Loucy (cell line): Measurements from ENCODE around the gene PROM2.

ENCODE experiments used
- H2AFZ ChIP-seq: fragments of 200-600 bp; sonication (generic); 2 replicates; pipeline ENCODE4 v1.6.0; 2016; ENCODE audit warnings: antibody characterized with exemption, mild to moderate bottlenecking, low read length, moderate library complexity
- H3F3A ChIP-seq: fragments of 200-600 bp; 2 replicates; pipeline ENCODE4 v1.6.0; 2016; ENCODE audit warnings: antibody characterized with exemption, low read depth, mild to moderate bottlenecking
- H3K27me3 ChIP-seq: fragments of 200-600 bp; sonication (generic); 2 replicates; pipeline ENCODE4 v1.6.1; 2014; ENCODE audit warnings: low read length, mild to moderate bottlenecking; ENCODE audit not compliant: insufficient read depth, poor library complexity, severe bottlenecking
- H3K36me3 ChIP-seq: fragments of 200-600 bp; sonication (generic); 2 replicates; pipeline ENCODE4 v1.6.1; 2016; ENCODE audit warnings: low read length; ENCODE audit not compliant: insufficient read depth
- H3K4me1 ChIP-seq: fragments of 200-600 bp; sonication (generic); 2 replicates; pipeline ENCODE4 v1.5.1; 2014; ENCODE audit warnings: low read length, mild to moderate bottlenecking; ENCODE audit not compliant: insufficient read depth, poor library complexity, severe bottlenecking
- H3K4me2 ChIP-seq: fragments of 200-600 bp; sonication (generic); 2 replicates; pipeline ENCODE4 v1.6.0; 2014; ENCODE audit warnings: antibody characterized with exemption, low read length, low read depth, mild to moderate bottlenecking; ENCODE audit not compliant: poor library complexity, severe bottlenecking
- H3K4me3 ChIP-seq: fragments of 200-600 bp; sonication (generic); 2 replicates; pipeline ENCODE4 v1.5.1; 2014; ENCODE audit warnings: low read length, mild to moderate bottlenecking, mixed read lengths; ENCODE audit not compliant: poor library complexity, severe bottlenecking
- H3K79me2 ChIP-seq: fragments of 200-600 bp; sonication (generic); 2 replicates; pipeline ENCODE4 v1.6.1; 2014; ENCODE audit warnings: low read length; ENCODE audit not compliant: insufficient read depth
- H3K9ac ChIP-seq: fragments of 200-600 bp; sonication (generic); 2 replicates; pipeline ENCODE4 v1.6.0; 2014; ENCODE audit warnings: mild to moderate bottlenecking, low read depth, low read length, moderate library complexity; ENCODE audit not compliant: poor library complexity, severe bottlenecking
- H3K9me2 ChIP-seq: fragments of 200-600 bp; sonication (generic); replicated peaks from 2 replicates; pipeline ENCODE4 v1.6.1; 2016; ENCODE audit warnings: low read depth, low read length, mixed read lengths
- H3K9me3 ChIP-seq: fragments of 200-600 bp; sonication (generic); 2 replicates; pipeline ENCODE4 v1.6.1; 2014; ENCODE audit warnings: mild to moderate bottlenecking, antibody characterized with exemption, low read length, low read depth; ENCODE audit not compliant: insufficient read depth
- H4K20me1 ChIP-seq: fragments of 200-600 bp; sonication (generic); 2 replicates; pipeline ENCODE4 v1.6.0; 2014; ENCODE audit warnings: antibody characterized with exemption, low read length, mild to moderate bottlenecking; ENCODE audit not compliant: insufficient read depth, poor library complexity, severe bottlenecking
- CTCF ChIP-seq: fragments of 200-600 bp; sonication (generic); conservative IDR thresholded peaks from 2 replicates; pipeline ENCODE4 v1.5.1; 2014; ENCODE audit warnings: mild to moderate bottlenecking, antibody characterized with exemption, low read length
- EZH2phosphoT487 ChIP-seq: fragments of 200-600 bp; IDR thresholded peaks from 2 replicates; pipeline ENCODE4 v1.6.1; 2018; ENCODE audit warnings: antibody characterized with exemption, mild to moderate bottlenecking, moderate library complexity, borderline replicate concordance

The PROM2 gene

GRCh38 chr2:95320986-95321767 lies 46.9 kb downstream of the PROM2 start:
- no peaks in the 10 kb centered on the region for H3K27me3 ChIP-seq
- no peaks in the 10 kb centered on the region for H3F3A ChIP-seq
- H3K9ac ChIP-seq: no peak overlapping the region
- no peaks in the 10 kb centered on the region for H3K36me3 ChIP-seq
- H3K9me2 ChIP-seq: no peaks in the 10 kb centered on the region
- no peaks in the 10 kb centered on the region for H3K4me1 ChIP-seq
- H2AFZ ChIP-seq: no peak overlapping the region
- no peak for TF ChIP-seq CTCF
- no peak for TF ChIP-seq EZH2phosphoT487
- H3K4me2 ChIP-seq: no peak overlapping the region
- no peaks in the 10 kb centered on the region for H4K20me1 ChIP-seq
- no peaks in the 10 kb centered on the region for H3K79me2 ChIP-seq
- H3K9me3 ChIP-seq: no peaks in the 10 kb centered on the region
- no peak overlapping the region for H3K4me3 ChIP-seq

- Histone ChIP-seq H3F3A (no peaks in the 10 kb centered on the region), H3K9me2 (no peaks in the 10 kb centered on the region), H3K4me1 (no peaks in the 10 kb centered on the region), H2AFZ (no peak overlapping the region), H4K20me1 (no peaks in the 10 kb centered on the region), H3K9ac (no peak overlapping the region), H3K4me2 (no peak overlapping the region), H3K36me3 (no peaks in the 10 kb centered on the region), H3K27me3 (no peaks in the 10 kb centered on the region), H3K9me3 (no peaks in the 10 kb centered on the region), H3K79me2 (no peaks in the 10 kb centered on the region), H3K4me3 (no peak overlapping the region)
- TF ChIP-seq EZH2phosphoT487: no peak
- TF ChIP-seq CTCF: peak; percentile 56
Measured at GRCh38 chr2:95323347-95324155, 49.3 kb downstream of the PROM2 start.

- Histone ChIP-seq H3K4me3 (no peak overlapping the region), H4K20me1 (no peaks in the 10 kb centered on the region), H3F3A (no peaks in the 10 kb centered on the region), H3K9me2 (no peaks in the 10 kb centered on the region), H3K27me3 (no peaks in the 10 kb centered on the region), H2AFZ (no peak overlapping the region), H3K9ac (no peak overlapping the region), H3K9me3 (no peaks in the 10 kb centered on the region), H3K36me3 (no peaks in the 10 kb centered on the region), H3K4me1 (no peaks in the 10 kb centered on the region), H3K4me2 (no peak overlapping the region), H3K79me2 (no peaks in the 10 kb centered on the region)
- no peak for TF ChIP-seq EZH2phosphoT487
- no peak for TF ChIP-seq CTCF
Measured at GRCh38 chr2:95325026-95325425, 50.8 kb downstream of the PROM2 start.
